Small intestine (tissue), 7 donors: ENCODE measurements around the gene ZBTB17. TPM values are rescaled to one million over a fixed set of nuclear protein-coding genes. Genes with fewer than 3 reads are reported as not detected.
A peak's percentile ranks its signal among the peaks of the same experiment; 100 is the strongest.
"Not testable (repeated sequence)": the region's sequence is repeated elsewhere in the genome, so short reads cannot be mapped to it uniquely, and the experiment has no call there.

ENCODE experiments used
- DNase-seq, 2 donors: peaks; one replicate each; pipeline versions ENCODE4 v3.0.0 to v3.0.0-alpha.2; 2013
- FAIRE-seq: peaks from 2 replicates; lab custom pipeline; 2012; peaks lifted over from hg19 to GRCh38; lab: Jason Lieb, UNC
- H3K27ac ChIP-seq, 3 donors: one replicate each; pipeline ENCODE4 v1.5.1; 2013; ENCODE audit warnings: low read length in 2 of 3, mild to moderate bottlenecking in 2 of 3, control low read depth in 1 of 3, inconsistent platforms in 1 of 3, low read depth in 1 of 3, moderate library complexity in 1 of 3
- H3K27me3 ChIP-seq, 3 donors: one replicate each; pipeline ENCODE4 v1.6.1; 2013; ENCODE audit warnings: low read length in 3 of 3, inconsistent platforms in 1 of 3; ENCODE audit not compliant: control insufficient read depth in 3 of 3, insufficient read depth in 3 of 3
- H3K36me3 ChIP-seq, 3 donors: one replicate each; pipeline ENCODE4 v1.6.1; 2013; ENCODE audit warnings: low read length in 3 of 3, inconsistent platforms in 1 of 3, low read depth in 1 of 3, mild to moderate bottlenecking in 1 of 3, moderate library complexity in 1 of 3; ENCODE audit not compliant: control insufficient read depth in 3 of 3, insufficient read depth in 2 of 3
- H3K4me1 ChIP-seq, 3 donors: one replicate each; pipeline ENCODE4 v1.6.1; 2013; ENCODE audit warnings: low read length in 2 of 3, inconsistent platforms in 1 of 3, low read depth in 1 of 3, mild to moderate bottlenecking in 1 of 3, moderate library complexity in 1 of 3; ENCODE audit not compliant: control insufficient read depth in 3 of 3, insufficient read depth in 2 of 3
- H3K4me3 ChIP-seq, 3 donors: one replicate each; pipeline ENCODE4 v1.5.1; 2013; ENCODE audit warnings: low read length in 3 of 3, control low read depth in 1 of 3, inconsistent platforms in 1 of 3, low read depth in 1 of 3, mild to moderate bottlenecking in 1 of 3, moderate library complexity in 1 of 3
- H3K9me3 ChIP-seq, 2 donors: one replicate each; pipeline ENCODE4 v1.6.1; 2013; ENCODE audit warnings: low read depth in 1 of 2, low read length in 1 of 2; ENCODE audit not compliant: control insufficient read depth in 2 of 2, insufficient read depth in 1 of 2
- WGBS, 3 donors: extraction: QIAGEN DNeasy Blood & Tissue Kit; methylation state at CpG; one replicate each; pipeline ENCODE4 v1.1.7; 2013; 5-methylcytosine and 5-hydroxymethylcytosine counted together
- polyA plus RNA-seq, 4 donors: library from polyadenylated mRNA; stranded (reverse) in 3 of 4; unstranded in 1 of 4; fragments of 200-250 nt in 3 of 4; fragments of 120-200 nt in 1 of 4; gene quantifications; one replicate each; pipeline versions ENCODE4 v1.2.1 to v1.2.3, GENCODE V29; 2013
- donor health status: healthy with polysubstance abuse.
- donor health status: control.
- donor health status: control.
- donor health status: Bipolar disorder and iron deficiency.
- donor health status: healthy.

The ZBTB17 gene
- polyA plus RNA-seq, 4 donors = 18.7 to 89.2 (median 49.9) TPM

DNA sequence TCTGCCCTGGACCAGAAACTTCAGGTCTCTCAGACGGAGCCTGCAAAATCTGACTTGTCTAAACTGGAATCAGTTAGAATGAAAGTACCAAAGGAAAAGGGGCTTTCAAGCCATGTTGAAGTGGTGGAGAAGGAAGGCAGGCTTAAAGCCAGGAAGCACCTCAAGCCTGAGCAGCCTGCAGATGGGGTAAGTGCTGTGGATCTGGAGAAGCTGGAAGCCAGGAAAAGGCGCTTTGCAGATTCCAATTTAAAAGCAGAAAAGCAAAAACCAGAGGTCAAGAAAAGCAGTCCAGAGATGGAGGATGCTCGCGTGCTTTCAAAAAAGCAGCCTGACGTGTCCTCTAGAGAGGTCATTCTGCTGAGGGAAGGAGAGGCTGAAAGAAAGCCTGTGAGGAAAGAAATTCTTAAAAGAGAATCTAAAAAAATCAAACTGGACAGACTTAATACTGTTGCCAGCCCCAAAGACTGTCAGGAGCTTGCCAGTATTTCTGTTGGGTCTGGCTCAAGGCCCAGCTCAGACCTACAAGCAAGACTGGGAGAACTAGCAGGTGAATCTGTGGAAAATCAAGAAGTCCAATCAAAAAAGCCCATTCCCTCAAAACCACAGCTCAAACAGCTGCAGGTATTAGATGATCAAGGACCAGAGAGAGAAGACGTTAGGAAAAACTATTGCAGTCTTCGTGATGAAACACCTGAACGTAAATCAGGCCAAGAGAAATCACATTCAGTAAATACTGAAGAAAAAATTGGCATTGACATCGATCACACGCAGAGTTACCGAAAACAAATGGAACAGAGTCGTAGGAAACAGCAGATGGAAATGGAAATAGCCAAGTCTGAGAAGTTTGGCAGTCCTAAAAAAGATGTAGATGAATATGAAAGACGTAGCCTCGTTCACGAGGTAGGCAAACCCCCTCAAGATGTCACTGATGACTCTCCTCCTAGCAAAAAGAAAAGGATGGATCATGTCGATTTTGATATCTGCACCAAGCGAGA lies 46.6 kb downstream of the ZBTB17 start:
- DNase-seq = no peak
- WGBS, 3 donors = 95 to 98% (median 95%) methylated on average over 17 of the region's 17 CpGs
- Histone ChIP-seq H3K4me3 (no peak overlapping the region), H3K27ac (no peak overlapping the region), H3K36me3 (peaks cover 24 to 67% (median 45%) of the 10 kb centered on the region in 3 donors), H3K27me3 (no peaks in the 10 kb centered on the region), H3K4me1 (no peaks in the 10 kb centered on the region), H3K9me3 (no peaks in the 10 kb centered on the region)
- FAIRE-seq = no peak

DNA sequence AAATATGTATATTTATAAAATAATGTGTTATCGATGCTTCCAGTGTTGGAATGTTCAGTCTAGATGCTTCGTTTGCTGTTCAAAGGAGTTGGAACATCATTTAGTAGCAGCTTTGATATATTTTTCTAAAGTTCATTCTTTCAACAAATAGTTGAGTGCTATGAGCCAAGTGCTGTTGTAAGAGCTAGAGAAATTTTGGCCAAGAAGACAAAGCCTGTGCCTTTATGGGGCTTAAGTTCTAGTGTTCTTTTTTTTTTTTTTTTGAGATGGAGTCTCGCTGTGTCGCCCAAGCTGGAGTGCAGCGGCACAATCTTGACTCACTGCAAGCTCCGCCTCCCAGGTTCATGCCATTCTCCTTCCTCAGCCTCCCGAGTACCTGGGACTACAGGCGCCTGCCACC lies 49.5 kb downstream of the ZBTB17 start:
- not testable (repeated sequence) for H3K27me3 ChIP-seq, H3K4me1 ChIP-seq, H3K9me3 ChIP-seq, FAIRE-seq, H3K4me3 ChIP-seq, H3K27ac ChIP-seq, DNase-seq
- 86 to 87% (median 86%) methylated on average over 8 of the region's 8 CpGs for WGBS, 3 donors
- peaks cover 17 to 51% (median 35%) of the 10 kb centered on the region in 3 donors for H3K36me3 ChIP-seq

DNA sequence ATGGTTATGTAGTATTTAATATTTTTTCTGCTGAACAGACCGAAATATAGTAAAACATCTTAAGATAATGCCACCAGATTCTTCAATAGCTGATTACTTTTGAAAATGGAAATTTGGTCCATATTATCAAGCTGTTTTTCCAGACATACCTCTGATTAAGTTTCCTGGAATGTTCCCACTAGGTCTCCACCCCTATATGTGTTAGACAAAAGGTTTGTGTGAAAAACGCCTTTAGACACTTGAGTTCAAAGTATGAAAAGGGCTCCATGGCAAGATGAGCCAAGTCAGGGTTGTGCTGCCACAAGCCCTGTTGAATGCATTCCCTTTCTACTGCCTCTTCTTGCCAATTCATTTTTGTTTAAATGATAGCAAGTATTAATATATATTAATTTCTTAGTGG lies 52.7 kb downstream of the ZBTB17 start:
- no peak for DNase-seq
- WGBS, 3 donors = 79 to 84% (median 80%) methylated on average over 2 of the region's 2 CpGs
- FAIRE-seq = no peak
- Histone ChIP-seq H3K4me1 (no peaks in the 10 kb centered on the region), H3K4me3 (no peak overlapping the region), H3K27ac (no peak overlapping the region), H3K27me3 (no peaks in the 10 kb centered on the region), H3K36me3 (peaks cover 6 to 44% (median 17%) of the 10 kb centered on the region in 3 donors), H3K9me3 (no peaks in the 10 kb centered on the region)

DNA sequence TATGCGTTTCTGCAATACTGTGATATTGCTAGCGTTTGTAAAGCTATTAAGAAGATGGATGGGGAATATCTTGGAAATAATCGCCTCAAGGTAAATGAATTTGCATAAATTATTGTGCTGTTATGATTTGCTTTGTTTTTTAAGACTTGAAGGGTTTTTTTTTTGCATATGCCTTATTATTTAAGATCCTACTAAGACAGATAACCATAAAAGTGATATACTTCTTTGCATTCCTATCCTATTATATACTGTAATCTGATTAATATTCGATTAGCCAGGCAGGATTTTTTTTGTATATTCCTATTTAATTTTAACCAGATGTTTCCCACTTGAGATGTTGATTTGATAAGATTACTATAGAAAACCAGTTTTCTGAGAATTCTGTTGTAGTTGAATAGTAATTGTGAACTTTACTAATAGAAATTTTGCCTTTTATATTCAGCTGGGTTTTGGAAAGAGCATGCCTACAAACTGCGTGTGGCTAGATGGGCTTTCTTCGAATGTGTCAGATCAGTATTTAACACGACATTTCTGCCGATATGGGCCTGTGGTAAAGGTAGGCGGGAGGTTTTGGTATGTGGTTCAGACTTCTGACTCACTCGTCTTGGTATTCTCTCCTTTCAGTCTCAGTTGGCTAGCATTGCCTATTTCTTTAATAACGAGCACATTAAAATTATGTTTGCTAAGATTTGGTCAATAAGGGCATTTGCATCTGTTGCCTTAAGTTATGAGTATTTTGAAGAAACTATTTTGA lies 56.8 kb downstream of the ZBTB17 start:
- Histone ChIP-seq H3K9me3 (no peaks in the 10 kb centered on the region), H3K27ac (no peak overlapping the region), H3K27me3 (no peaks in the 10 kb centered on the region), H3K4me3 (no peak overlapping the region), H3K36me3 (peaks cover 4 to 49% (median 18%) of the 10 kb centered on the region in 3 donors), H3K4me1 (no peaks in the 10 kb centered on the region)
- FAIRE-seq (no peak), DNase-seq (peak in 1 of 2 donors; percentile 27)
- 78 to 90% (median 84%) methylated on average over 11 of the region's 11 CpGs for WGBS, 3 donors

DNA sequence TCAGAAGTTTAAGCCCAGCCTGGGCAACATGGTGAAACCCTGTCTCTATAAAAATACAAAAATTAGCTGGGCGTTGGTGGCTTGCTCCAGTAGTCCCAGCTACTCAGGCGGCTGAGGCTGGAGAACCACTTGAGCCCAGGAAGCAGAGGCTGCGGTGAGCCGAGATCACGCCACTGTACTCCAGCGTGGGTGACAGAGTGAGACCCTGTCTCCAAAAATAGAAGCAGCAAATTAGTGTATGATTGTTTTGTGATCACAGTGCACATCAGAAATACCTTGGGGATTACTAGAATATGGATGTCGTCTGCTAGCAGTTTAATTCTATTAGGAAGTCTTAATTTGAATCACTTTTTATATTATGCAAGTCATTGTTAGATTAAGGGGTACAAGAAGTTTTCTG lies 59.0 kb downstream of the ZBTB17 start:
- Histone ChIP-seq H3K27me3 (no peaks in the 10 kb centered on the region), H3K4me3 (no peak overlapping the region), H3K27ac (no peak overlapping the region), H3K4me1 (no peaks in the 10 kb centered on the region), H3K36me3 (peaks cover 4 to 43% (median 13%) of the 10 kb centered on the region in 3 donors), H3K9me3 (no peaks in the 10 kb centered on the region)
- FAIRE-seq (no peak), DNase-seq (no peak)
- WGBS, 3 donors = 61 to 91% (median 67%) methylated on average over 7 of the region's 7 CpGs

DNA sequence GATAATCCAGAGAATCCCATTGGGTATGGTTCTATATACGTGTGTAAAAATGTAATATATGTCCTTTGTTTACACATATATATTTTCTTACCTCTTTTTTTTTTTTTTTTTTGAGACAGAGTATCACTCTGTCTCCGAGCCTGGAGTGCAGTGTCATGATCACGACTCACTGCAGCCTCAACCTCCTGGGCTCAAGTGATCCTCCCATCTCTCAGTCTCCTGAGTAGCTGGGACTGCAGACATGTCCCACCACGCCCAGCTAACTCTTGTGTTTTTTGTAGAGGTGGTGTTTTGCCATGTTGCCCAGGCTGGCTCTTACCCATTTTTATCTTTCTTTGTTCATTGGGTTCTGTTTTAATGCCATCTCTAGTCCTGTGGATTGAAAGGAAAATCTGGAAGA lies 59.5 kb downstream of the ZBTB17 start:
- Histone ChIP-seq H3K4me1 (no peaks in the 10 kb centered on the region), H3K36me3 (peaks cover 4 to 46% (median 14%) of the 10 kb centered on the region in 3 donors), H3K9me3 (no peaks in the 10 kb centered on the region), H3K27me3 (no peaks in the 10 kb centered on the region), H3K27ac (no peak overlapping the region), H3K4me3 (no peak overlapping the region)
- FAIRE-seq (no peak), DNase-seq (no peak)
- WGBS, 3 donors = 74 to 84% (median 74%) methylated on average over 4 of the region's 4 CpGs

DNA sequence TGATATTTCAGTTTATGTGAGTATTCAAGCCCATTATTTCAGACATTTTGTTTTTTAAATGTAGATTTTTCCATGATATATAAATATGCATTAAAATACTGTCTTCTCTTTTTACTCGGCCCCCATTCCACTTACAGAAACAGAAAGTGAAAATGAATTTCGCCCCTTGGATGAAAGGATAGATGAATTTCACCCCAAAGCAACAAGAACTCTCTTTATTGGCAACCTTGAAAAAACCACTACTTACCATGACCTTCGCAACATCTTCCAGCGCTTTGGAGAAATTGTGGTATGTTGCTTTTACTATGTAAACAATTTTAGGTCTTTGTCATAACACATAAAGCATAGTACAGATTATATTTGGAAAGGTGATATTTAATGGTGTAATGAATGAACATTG lies 59.9 kb downstream of the ZBTB17 start:
- Histone ChIP-seq H3K4me1 (no peaks in the 10 kb centered on the region), H3K27me3 (no peaks in the 10 kb centered on the region), H3K36me3 (peaks cover 4 to 42% (median 16%) of the 10 kb centered on the region in 3 donors), H3K4me3 (no peak overlapping the region), H3K9me3 (no peaks in the 10 kb centered on the region), H3K27ac (peak overlapping the region in 1 of 3 donors; percentile 11)
- no peak for DNase-seq
- FAIRE-seq = no peak
- WGBS, 3 donors = 53 to 64% (median 56%) methylated on average over 4 of the region's 4 CpGs

DNA sequence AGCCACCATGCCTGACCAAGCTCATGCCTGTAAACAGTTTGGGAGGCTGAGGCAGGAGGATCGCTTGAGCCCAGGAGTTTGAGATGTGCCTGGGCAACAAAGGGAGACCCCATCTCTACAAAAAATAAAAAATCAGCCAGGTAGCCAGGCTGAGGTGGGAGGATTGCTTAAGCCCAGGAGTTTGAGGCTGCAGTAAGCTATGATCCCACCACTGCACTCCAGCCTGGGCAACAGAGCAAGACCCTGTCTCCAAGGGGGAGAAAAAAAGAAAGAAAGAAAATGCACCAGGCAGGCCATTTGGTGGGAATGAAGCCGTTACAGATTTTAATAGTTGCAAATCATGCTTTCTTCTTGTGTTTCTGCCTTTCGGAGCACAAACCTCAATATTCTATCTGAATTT lies 62.3 kb downstream of the ZBTB17 start:
- WGBS, 3 donors = 96 to 98% (median 96%) methylated on average over 3 of the region's 3 CpGs
- not testable (repeated sequence) for H3K27ac ChIP-seq, H3K4me1 ChIP-seq, H3K9me3 ChIP-seq, DNase-seq, H3K27me3 ChIP-seq, FAIRE-seq, H3K4me3 ChIP-seq
- peaks cover 2 to 36% (median 17%) of the 10 kb centered on the region in 3 donors for H3K36me3 ChIP-seq
